HL-60 (cell line): ENCODE data around the gene MOB1B.

Experiments used
- DNase-seq, 2 experiments: peaks; one replicate each; pipeline ENCODE4 v3.0.0-alpha.2; 2010 to 2020; ENCODE audit warnings: low read depth in 1 of 2, low spot score in 1 of 2
- H3K27ac ChIP-seq: fragments of 250-450 bp; sonication (Bioruptor Pico); replicated peaks from 2 replicates; pipeline ENCODE4 v1.5.1; 2020; ENCODE audit warnings: mild to moderate bottlenecking, moderate library complexity
- H3K27me3 ChIP-seq: fragments of 250-450 bp; sonication (Bioruptor Pico); 2 replicates; pipeline ENCODE4 v1.5.1; 2021; ENCODE audit warnings: mild to moderate bottlenecking, moderate library complexity; ENCODE audit not compliant: insufficient read depth, poor library complexity, severe bottlenecking
- H3K4me3 ChIP-seq: replicated peaks from 2 replicates; pipeline ENCODE4 v1.5.1; 2011; ENCODE audit warnings: mild to moderate bottlenecking, control low read depth, low read length; ENCODE audit not compliant: insufficient read depth
- CTCF ChIP-seq: IDR thresholded peaks from one replicate; pipeline ENCODE4 v1.5.1; 2011; ENCODE audit warnings: low read length, control low read depth, inconsistent platforms; ENCODE audit not compliant: insufficient read depth
- GABPA ChIP-seq: IDR thresholded peaks from 2 replicates; pipeline ENCODE4 v1.6.1; 2012; ENCODE audit warnings: low read depth
- POLR2AphosphoS5 ChIP-seq: IDR thresholded peaks from 2 replicates; pipeline ENCODE4 v1.6.1; 2012; ENCODE audit warnings: low read depth
- REST ChIP-seq: IDR thresholded peaks from 2 replicates; pipeline ENCODE4 v1.6.1; 2012; ENCODE audit warnings: low read depth; ENCODE audit not compliant: insufficient replicate concordance
- SPI1 ChIP-seq: IDR thresholded peaks from 2 replicates; pipeline ENCODE4 v1.6.1; 2012; ENCODE audit warnings: low read depth, mild to moderate bottlenecking, borderline replicate concordance

MOB1B gene

GRCh38 chr4:70901607-70901983 lies 574 bp upstream of the MOB1B start:
- no peak for TF ChIP-seq POLR2AphosphoS5
- Histone ChIP-seq H3K4me3 (peak overlapping the region; percentile 97), H3K27me3 (no peaks in the 10 kb centered on the region), H3K27ac (no peak overlapping the region)
- DNase-seq = no peak

- peak overlapping the region; percentile 97 for H3K4me3 ChIP-seq
- DNase-seq = peak in 1 of 2 experiments; percentile 9
- TF ChIP-seq SPI1 = no peak
- TF ChIP-seq POLR2AphosphoS5 = no peak
- no peak for TF ChIP-seq GABPA
- TF ChIP-seq REST = no peak
- no peak for TF ChIP-seq CTCF
- no peaks in the 10 kb centered on the region for H3K27me3 ChIP-seq
- H3K27ac ChIP-seq = no peak overlapping the region
These were observed 565 bp downstream of the MOB1B start for GRCh38 chr4:70902577-70903290.

- Histone ChIP-seq H3K27me3 (no peaks in the 10 kb centered on the region), H3K27ac (no peak overlapping the region), H3K4me3 (no peak overlapping the region)
- TF ChIP-seq REST (no peak), POLR2AphosphoS5 (no peak), SPI1 (no peak), GABPA (no peak), CTCF (no peak)
- DNase-seq = no peak
These were observed 1.1 kb downstream of the MOB1B start for GRCh38 chr4:70903291-70903603.

GRCh38 chr4:70908993-70909556 lies 6.9 kb downstream of the MOB1B start:
- TF ChIP-seq GABPA = no peak
- TF ChIP-seq REST = no peak
- TF ChIP-seq CTCF = no peak
- Histone ChIP-seq H3K4me3 (no peak overlapping the region), H3K27ac (no peak overlapping the region), H3K27me3 (no peaks in the 10 kb centered on the region)
- DNase-seq = no peak
